Measurements from ENCODE around the gene PLA2G3. TPM values are rescaled to one million over a fixed set of nuclear protein-coding genes. Genes with fewer than 3 reads are reported as not detected.
A peak's percentile ranks its signal among the peaks of the same experiment; 100 is the strongest.

The PLA2G3 gene
- total RNA-seq, 1 donor, result 0.36 TPM

DNA sequence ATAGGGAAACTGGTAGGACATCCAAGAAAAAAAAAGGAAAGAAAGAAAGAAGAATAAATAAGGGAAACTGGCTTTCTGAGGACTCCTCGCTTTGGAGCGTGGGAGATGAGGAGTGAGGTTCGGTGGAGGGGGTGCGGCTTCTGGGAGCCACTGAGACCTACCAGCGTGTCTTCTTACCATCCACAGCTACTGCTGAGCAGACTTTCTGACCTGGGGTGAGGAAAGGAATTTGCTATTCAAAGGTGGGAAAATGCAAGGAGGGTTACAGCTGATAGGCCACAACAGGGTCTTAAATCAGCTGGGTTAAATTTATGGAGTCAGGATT, 32.5 kb downstream of the PLA2G3 start:
- TF ChIP-seq, protein P1, sequence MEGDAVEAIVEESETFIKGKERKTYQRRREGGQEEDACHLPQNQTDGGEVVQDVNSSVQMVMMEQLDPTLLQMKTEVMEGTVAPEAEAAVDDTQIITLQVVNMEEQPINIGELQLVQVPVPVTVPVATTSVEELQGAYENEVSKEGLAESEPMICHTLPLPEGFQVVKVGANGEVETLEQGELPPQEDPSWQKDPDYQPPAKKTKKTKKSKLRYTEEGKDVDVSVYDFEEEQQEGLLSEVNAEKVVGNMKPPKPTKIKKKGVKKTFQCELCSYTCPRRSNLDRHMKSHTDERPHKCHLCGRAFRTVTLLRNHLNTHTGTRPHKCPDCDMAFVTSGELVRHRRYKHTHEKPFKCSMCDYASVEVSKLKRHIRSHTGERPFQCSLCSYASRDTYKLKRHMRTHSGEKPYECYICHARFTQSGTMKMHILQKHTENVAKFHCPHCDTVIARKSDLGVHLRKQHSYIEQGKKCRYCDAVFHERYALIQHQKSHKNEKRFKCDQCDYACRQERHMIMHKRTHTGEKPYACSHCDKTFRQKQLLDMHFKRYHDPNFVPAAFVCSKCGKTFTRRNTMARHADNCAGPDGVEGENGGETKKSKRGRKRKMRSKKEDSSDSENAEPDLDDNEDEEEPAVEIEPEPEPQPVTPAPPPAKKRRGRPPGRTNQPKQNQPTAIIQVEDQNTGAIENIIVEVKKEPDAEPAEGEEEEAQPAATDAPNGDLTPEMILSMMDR (IDR thresholded peaks at IDR 0.05; ENCODE audit: extremely low read depth, low read depth, low read length), result no peak
- peaks cover 30% of the 10 kb centered on the region for H4K20me1 ChIP-seq (ENCODE audit: insufficient read depth, low read length)
- peaks cover 27% of the 10 kb centered on the region for H3K4me1 ChIP-seq (ENCODE audit: insufficient read depth, low read length)
- H3K27me3 ChIP-seq (ENCODE audit: insufficient read depth, low read length), result no peaks in the 10 kb centered on the region
- peak overlapping the region; percentile 97 for H3K4me2 ChIP-seq (ENCODE audit: insufficient read depth, low read length)
- DNase-seq (ENCODE audit: insufficient read length, low spot score, missing footprints), result no peak
- peak overlapping the region; percentile 98 for H2AFZ ChIP-seq (ENCODE audit: low read length)
- H3K79me2 ChIP-seq (ENCODE audit: insufficient read depth, low read length), result peaks cover 27% of the 10 kb centered on the region
- peaks cover 29% of the 10 kb centered on the region for H3K36me3 ChIP-seq (ENCODE audit: insufficient read depth, low read length)
- H3K4me3 ChIP-seq (ENCODE audit: insufficient read depth, low read length), result peak overlapping the region; percentile 71
- peak overlapping the region; percentile 70 for H3K27ac ChIP-seq (ENCODE audit: low read depth, low read length)
- no peaks in the 10 kb centered on the region for H3K9me3 ChIP-seq (ENCODE audit: low read depth, low read length)

DNA sequence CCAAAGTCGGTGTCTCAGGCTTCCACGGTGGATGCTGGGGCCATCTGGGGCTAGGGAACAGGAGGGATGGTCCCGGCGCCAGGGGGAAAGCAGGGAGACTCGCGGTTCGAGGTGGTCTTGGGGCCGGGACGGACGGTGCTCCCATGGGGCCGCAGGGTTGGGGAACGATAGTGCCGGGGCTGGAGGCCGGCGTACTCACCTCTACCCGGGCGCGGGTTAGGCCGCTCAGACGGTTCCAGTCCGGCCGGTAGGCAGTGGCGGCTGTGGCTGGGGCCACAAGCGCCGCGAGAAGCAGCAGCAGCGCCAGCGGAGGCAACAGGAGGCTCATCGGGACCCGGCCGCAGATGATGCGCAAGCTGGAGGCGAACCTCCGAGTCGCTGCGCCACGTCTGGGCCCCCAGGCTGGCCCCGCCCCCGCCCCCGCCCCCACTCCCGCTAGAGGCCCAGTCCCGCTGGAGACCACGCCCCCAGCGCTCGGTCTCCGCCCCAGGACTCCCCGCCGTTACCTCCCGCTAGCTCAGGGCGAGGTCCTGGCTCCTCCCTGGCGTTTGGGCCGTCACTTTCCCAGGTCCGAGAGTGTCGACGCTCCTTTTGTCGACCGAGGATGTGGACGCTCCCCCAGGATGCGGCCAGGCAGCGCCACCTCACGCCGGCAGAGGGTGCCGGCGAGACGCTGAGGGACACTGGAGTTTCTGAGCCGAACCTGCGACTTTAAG, 33.0 kb downstream of the PLA2G3 start, which contains the start of gene SELENOM:
Gene SELENOM, minus strand, starts transcription at position 391 of the 716 bp plus-strand sequence. Its CDS starts 63 bp downstream, at position 328.
- Histone ChIP-seq H3K27ac (ENCODE audit: low read depth, low read length) (peak within 1 kb of the TSS; percentile 97), H3K4me2 (ENCODE audit: insufficient read depth, low read length) (peak within 1 kb of the TSS; percentile 97), H3K9me3 (ENCODE audit: low read depth, low read length) (no peaks in the 10 kb centered on the region), H3K79me2 (ENCODE audit: insufficient read depth, low read length) (peaks cover 28% of the 10 kb centered on the region), H3K27me3 (ENCODE audit: insufficient read depth, low read length) (no peaks in the 10 kb centered on the region), H3K4me1 (ENCODE audit: insufficient read depth, low read length) (peaks cover 32% of the 10 kb centered on the region), H3K36me3 (ENCODE audit: insufficient read depth, low read length) (peaks cover 31% of the 10 kb centered on the region), H3K4me3 (ENCODE audit: insufficient read depth, low read length) (peak within 1 kb of the TSS; percentile 93), H4K20me1 (ENCODE audit: insufficient read depth, low read length) (peaks cover 34% of the 10 kb centered on the region), H2AFZ (ENCODE audit: low read length) (peak within 1 kb of the TSS; percentile 98)
- TF ChIP-seq, protein P1 (IDR thresholded peaks at IDR 0.05; ENCODE audit: extremely low read depth, low read depth, low read length), result peak; percentile 96
- DNase-seq (ENCODE audit: insufficient read length, low spot score, missing footprints), result peak; percentile 99

DNA sequence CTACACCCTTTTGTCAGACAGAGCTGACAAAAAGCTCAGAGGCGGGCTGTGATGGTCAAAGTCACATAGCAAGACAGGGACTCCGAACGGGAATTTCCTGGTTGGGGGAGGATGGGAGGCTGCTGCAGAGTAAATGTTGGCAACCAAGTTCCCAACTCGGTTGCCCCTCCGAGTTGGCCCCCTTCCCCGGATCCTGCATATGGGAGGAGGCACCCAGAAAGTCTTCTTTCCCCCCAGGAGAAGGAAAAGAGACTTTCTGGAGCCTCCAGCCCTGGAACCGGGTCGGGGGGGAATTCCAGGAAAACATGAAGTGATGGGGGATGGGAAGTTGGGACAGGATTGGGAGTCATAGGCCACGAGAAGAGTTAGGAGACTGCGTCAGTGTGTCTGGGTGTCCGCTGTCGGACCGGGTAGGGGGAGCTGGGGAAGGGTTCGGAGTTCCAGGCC, 33.6 kb downstream of the PLA2G3 start:
- H3K9me3 ChIP-seq (ENCODE audit: low read depth, low read length), result no peaks in the 10 kb centered on the region
- peaks cover 36% of the 10 kb centered on the region for H4K20me1 ChIP-seq (ENCODE audit: insufficient read depth, low read length)
- peaks cover 28% of the 10 kb centered on the region for H3K79me2 ChIP-seq (ENCODE audit: insufficient read depth, low read length)
- H3K27ac ChIP-seq (ENCODE audit: low read depth, low read length), result peak overlapping the region; percentile 97
- peak overlapping the region; percentile 93 for H3K4me3 ChIP-seq (ENCODE audit: insufficient read depth, low read length)
- peaks cover 37% of the 10 kb centered on the region for H3K4me1 ChIP-seq (ENCODE audit: insufficient read depth, low read length)
- TF ChIP-seq, protein P1 (IDR thresholded peaks at IDR 0.05; ENCODE audit: extremely low read depth, low read depth, low read length), result no peak
- H3K27me3 ChIP-seq (ENCODE audit: insufficient read depth, low read length), result no peaks in the 10 kb centered on the region
- peak overlapping the region; percentile 82 for H2AFZ ChIP-seq (ENCODE audit: low read length)
- DNase-seq (ENCODE audit: insufficient read length, low spot score, missing footprints), result peak; percentile 83
- H3K36me3 ChIP-seq (ENCODE audit: insufficient read depth, low read length), result peaks cover 34% of the 10 kb centered on the region
- peak overlapping the region; percentile 82 for H3K4me2 ChIP-seq (ENCODE audit: insufficient read depth, low read length)

DNA sequence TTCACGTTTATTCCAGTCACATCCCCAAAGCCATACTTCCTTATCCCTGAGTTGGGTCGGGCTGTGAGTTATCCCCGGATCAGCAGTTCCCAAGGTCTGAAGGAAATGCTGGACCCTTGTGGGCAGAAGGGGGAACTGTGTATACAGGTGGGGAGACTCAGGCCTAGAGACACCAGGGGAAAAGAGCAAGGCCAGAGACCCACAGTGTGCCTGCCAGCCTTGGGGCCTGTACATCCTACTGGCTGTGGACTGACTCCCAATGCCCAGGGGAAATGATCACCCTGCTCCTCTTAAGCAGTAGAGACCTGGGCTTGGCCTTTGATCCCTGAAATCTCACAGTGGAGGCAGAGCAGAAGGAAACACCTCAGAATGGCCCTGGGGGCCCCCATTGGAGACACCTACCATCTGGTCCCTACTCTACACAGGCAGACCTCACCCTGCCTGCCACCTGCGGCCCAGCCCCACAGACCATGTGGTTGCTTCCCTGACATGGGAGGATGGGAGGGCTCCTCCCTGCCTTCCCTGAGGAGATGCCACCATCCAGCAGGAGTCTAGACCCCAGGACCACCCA, 34.2 kb downstream of the PLA2G3 start:
- Histone ChIP-seq H3K79me2 (ENCODE audit: insufficient read depth, low read length) (peaks cover 30% of the 10 kb centered on the region), H3K4me1 (ENCODE audit: insufficient read depth, low read length) (peaks cover 39% of the 10 kb centered on the region), H3K27ac (ENCODE audit: low read depth, low read length) (peak overlapping the region; percentile 97), H3K9me3 (ENCODE audit: low read depth, low read length) (no peaks in the 10 kb centered on the region), H3K4me3 (ENCODE audit: insufficient read depth, low read length) (peak overlapping the region; percentile 93), H3K36me3 (ENCODE audit: insufficient read depth, low read length) (peaks cover 39% of the 10 kb centered on the region), H3K27me3 (ENCODE audit: insufficient read depth, low read length) (no peaks in the 10 kb centered on the region), H3K4me2 (ENCODE audit: insufficient read depth, low read length) (peak overlapping the region; percentile 82), H2AFZ (ENCODE audit: low read length) (no peak overlapping the region), H4K20me1 (ENCODE audit: insufficient read depth, low read length) (peaks cover 37% of the 10 kb centered on the region)
- DNase-seq (ENCODE audit: insufficient read length, low spot score, missing footprints), result peak; percentile 86
- TF ChIP-seq, protein P1 (IDR thresholded peaks at IDR 0.05; ENCODE audit: extremely low read depth, low read depth, low read length), result peak; percentile 30
